GM12891 (cell line): ENCODE measurements around the gene KRTAP21-3.

ENCODE experiments used
- PAX5 ChIP-seq: IDR thresholded peaks from 2 replicates; pipeline ENCODE4 v1.6.1; 2011; ENCODE audit warnings: low read length, moderate library complexity, mild to moderate bottlenecking; ENCODE audit not compliant: insufficient read depth, severe bottlenecking
- POLR2A ChIP-seq: IDR thresholded peaks from 2 replicates; pipeline ENCODE4 v1.6.1; 2011; ENCODE audit warnings: low read depth, low read length, control low read depth
- POLR2AphosphoS5 ChIP-seq: IDR thresholded peaks from 2 replicates; pipeline ENCODE4 v1.6.1; 2011; ENCODE audit warnings: low read depth, low read length, control low read depth
- TAF1 ChIP-seq: IDR thresholded peaks from 2 replicates; pipeline ENCODE4 v1.6.1; 2011; ENCODE audit warnings: low read depth, low read length, control low read depth

- TF ChIP-seq PAX5 (no peak), POLR2A (no peak), POLR2AphosphoS5 (no peak), TAF1 (no peak)
Measured at GRCh38 chr21:30733026-30733425, 14.4 kb upstream of the KRTAP21-3 start.
